GM12878 (cell line): ENCODE measurements around the gene WNT3A. TPM values are rescaled to one million over a fixed set of nuclear protein-coding genes. Genes with fewer than 3 reads are reported as not detected.

Experiments
- ATAC-seq: fragments of 200-7000 bp; cut with Tn5 transposase; 3 replicates; pipeline ENCODE4 v1.9.1; 2020; ENCODE audit warnings: mild to moderate bottlenecking, moderate library complexity
- BruUV-seq: library from RNA; stranded (reverse); fragments of 400-500 nt; replicated peaks from 2 replicates; lab custom pipeline; 2021; lab: Mats Ljungman, UMichigan
- CTCF ChIA-PET: fragments of 300-600 bp; sonication (Branson Sonifier 250); formaldehyde crosslinking; extraction: SDS; loops from one replicate; lab custom pipeline; 2021; ENCODE audit warnings: inconsistent platforms; lab: Yijun Ruan, JAX
- POLR2A ChIA-PET: fragments of 350-600 bp; formaldehyde crosslinking; extraction: SDS; loops from one replicate; lab custom pipeline; 2021; ENCODE audit warnings: inconsistent platforms; lab: Charles Lee
- RAD21 ChIA-PET: fragments of 300-600 bp; sonication (Branson Sonifier 250); formaldehyde crosslinking; loops from one replicate; lab custom pipeline; 2023; ENCODE audit warnings: antibody characterized with exemption; ENCODE audit not compliant: unreplicated experiment; lab: Charles Lee
- SMC1A ChIA-PET: fragments of 300-600 bp; sonication (Branson Sonifier 250); formaldehyde crosslinking; loops from one replicate; lab custom pipeline; 2023; ENCODE audit not compliant: unreplicated experiment, uncharacterized antibody; lab: Charles Lee
- DNase-seq: peaks from one replicate; pipeline ENCODE4 v3.0.0-alpha.2; 2011; ENCODE audit warnings: low read depth, low spot score
- FAIRE-seq: peaks from 3 replicates; lab custom pipeline; 2011; peaks lifted over from hg19 to GRCh38; lab: Jason Lieb, UNC
- H2AFZ ChIP-seq: 2 replicates; pipeline ENCODE4 v1.6.0; 2011; ENCODE audit warnings: low read depth, low read length, control low read depth; ENCODE audit not compliant: control insufficient read depth
- H3K27ac ChIP-seq: 2 replicates; pipeline ENCODE4 v1.5.1; 2011; ENCODE audit warnings: control low read depth; ENCODE audit not compliant: control insufficient read depth, insufficient read depth
- H3K27me3 ChIP-seq, 2 experiments: replicated peaks in 1 of 2; 2 replicates each; pipeline versions ENCODE4 v1.6.0 to v1.6.1; 2011; ENCODE audit warnings: low read length in 1 of 2; ENCODE audit not compliant: control insufficient read depth in 2 of 2, insufficient read depth in 2 of 2
- H3K36me3 ChIP-seq, 2 experiments: 2 replicates each; pipeline ENCODE4 v1.5.1; 2011; ENCODE audit warnings: low read length in 1 of 2; ENCODE audit not compliant: control insufficient read depth in 2 of 2, insufficient read depth in 2 of 2
- H3K4me1 ChIP-seq: 2 replicates; pipeline ENCODE4 v1.6.1; 2011; ENCODE audit warnings: mild to moderate bottlenecking, low read length, moderate library complexity, mixed read lengths; ENCODE audit not compliant: control insufficient read depth, insufficient read depth
- H3K4me2 ChIP-seq: 2 replicates; pipeline ENCODE4 v1.6.0; 2011; ENCODE audit warnings: control low read depth; ENCODE audit not compliant: control insufficient read depth, insufficient read depth
- H3K4me3 ChIP-seq: fragments of 200-600 bp; sonication (generic); 2 replicates; pipeline ENCODE4 v1.5.1; 2016
- H3K79me2 ChIP-seq: 2 replicates; pipeline ENCODE4 v1.6.0; 2011; ENCODE audit warnings: low read length; ENCODE audit not compliant: control insufficient read depth, insufficient read depth
- H3K9ac ChIP-seq: 2 replicates; pipeline ENCODE4 v1.8.0; 2011; ENCODE audit warnings: low read length, control low read depth, mixed read lengths; ENCODE audit not compliant: control insufficient read depth, insufficient read depth
- H3K9me3 ChIP-seq: replicated peaks from 3 replicates; pipeline ENCODE4 v1.5.1; 2011; ENCODE audit warnings: mild to moderate bottlenecking, low read length; ENCODE audit not compliant: control insufficient read depth, insufficient read depth
- H4K20me1 ChIP-seq: 2 replicates; pipeline ENCODE4 v1.6.0; 2011; ENCODE audit not compliant: control insufficient read depth, insufficient read depth
- BMI1 ChIP-seq: fragments of 450-650 bp; IDR thresholded peaks from 2 replicates; pipeline ENCODE4 v1.6.1; 2016; ENCODE audit warnings: mild to moderate bottlenecking, moderate library complexity, borderline replicate concordance
- MTA3 ChIP-seq: IDR thresholded peaks from 2 replicates; pipeline ENCODE4 v1.6.1; 2012; ENCODE audit warnings: low read length, inconsistent platforms, borderline replicate concordance
- NR2C2 ChIP-seq: IDR thresholded peaks from 2 replicates; pipeline ENCODE4 v1.6.1; 2011; ENCODE audit warnings: borderline replicate concordance, low read depth; ENCODE audit not compliant: control insufficient read depth, insufficient read length
- WGBS: methylation state at CpG from one replicate; pipeline ENCODE4 v1.1.6; 2016; ENCODE audit warnings: low lambda C conversion rate; ENCODE audit not compliant: insufficient replicate concordance, insufficient coverage; ENCODE audit errors: missing lambda C conversion rate; 5-methylcytosine and 5-hydroxymethylcytosine counted together
- in situ Hi-C: fragments of 300-500 bp; cut with MboI; formaldehyde crosslinking; loops from 9 replicates; pipeline ENCODE4 v1.14.3; 2018; ENCODE audit warnings: mixed read lengths
- intact Hi-C: fragments of 100-400 bp; cut with micrococcal nuclease; formaldehyde crosslinking; loops from one replicate; pipeline ENCODE4 v1.14.2; 2022; ENCODE audit not compliant: unreplicated experiment
- polyA plus RNA-seq, 11 experiments: library from polyadenylated mRNA; depleted of rRNA in 4 of 11; unstranded in 6 of 11; stranded (reverse) in 5 of 11; fragments of >200 nt; fragmentation: Nextera tagmentation in 4 of 11; fragmentation: Illumina TruSeq in 1 of 11; extraction: Ambion mirVana in 4 of 11; extraction: Trizol in 1 of 11; gene quantifications; 1 replicate in 1 of 11; 2 replicates in 10 of 11; pipeline versions ENCODE4 v1.2.1 to v1.2.3, GENCODE V29; 2011 to 2016; ENCODE audit warnings: inconsistent platforms in 2 of 11, missing spikeins in 2 of 11, low read depth in 1 of 11
- total RNA-seq, 4 experiments: library from RNA; depleted of rRNA in 3 of 4; stranded (reverse); fragments of >200 nt in 3 of 4; fragmentation: Illumina TruSeq in 1 of 4; extraction: Trizol in 1 of 4; gene quantifications; 2 replicates each; pipeline versions ENCODE4 v1.2.1 to v1.2.3, GENCODE V29; 2013 to 2021
- TF ChIP-seq, protein P1 (sequence below): fragments of 450-650 bp; IDR thresholded peaks from 2 replicates; pipeline ENCODE4 v1.6.1; 2017; ENCODE audit warnings: low read depth, mild to moderate bottlenecking, moderate library complexity
- TF ChIP-seq, protein P2 (sequence below): fragments of 450-650 bp; IDR thresholded peaks from 2 replicates; pipeline ENCODE4 v1.6.1; 2017; ENCODE audit warnings: mild to moderate bottlenecking

Gene WNT3A
- total and polyA plus RNA-seq, 10 of the 15 experiments (the other 5 are each of a cell fraction or from before 2014, with no cell fraction given), result 0.16 TPM; not detected in 9

DNA sequence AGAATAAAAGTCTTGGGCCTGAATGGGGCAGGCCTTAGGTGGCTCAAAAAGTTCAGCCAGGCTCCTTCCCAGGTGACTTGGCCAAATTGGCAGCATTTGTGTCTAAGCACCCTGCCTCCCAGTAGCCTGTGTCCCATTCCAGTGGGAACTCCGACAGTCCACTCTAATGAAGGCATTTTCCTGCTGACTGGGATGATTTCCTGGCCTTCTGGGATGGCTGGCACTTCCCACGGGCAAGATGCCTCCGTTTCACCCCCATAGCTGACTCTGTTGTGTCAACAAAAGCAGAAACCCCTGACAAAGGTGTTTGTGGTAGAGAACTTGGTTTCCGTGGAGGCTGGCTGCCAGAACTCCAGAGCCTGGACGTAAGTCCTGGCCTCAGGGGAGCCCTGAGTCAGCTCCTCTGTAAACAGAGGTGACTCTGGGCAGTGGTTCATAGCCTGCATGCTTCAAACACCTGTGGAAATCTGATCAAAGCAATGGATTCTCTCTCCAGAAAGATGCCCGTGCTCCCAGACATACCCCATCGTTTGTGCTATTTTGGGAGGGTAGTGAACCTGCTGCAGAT, 36.6 kb downstream of the WNT3A start:
- CTCF ChIA-PET, result no interaction called here
- SMC1A ChIA-PET, result no interaction called here
- DNase-seq, result no peak
- Histone ChIP-seq H3K27ac (no peak overlapping the region), H4K20me1 (no peaks in the 10 kb centered on the region; the same call in 1 of the 2 replicates), H3K4me2 (no peak overlapping the region), H3K79me2 (no peaks in the 10 kb centered on the region), H3K36me3 (no peaks in the 10 kb centered on the region), H3K27me3 (peaks cover 5 to 10% of the 10 kb centered on the region in 2 experiments; a peak in 3 of 4 replicates), H3K9ac (no peak overlapping the region), H3K4me1 (no peaks in the 10 kb centered on the region), H3K9me3 (no peaks in the 10 kb centered on the region), H2AFZ (no peak overlapping the region), H3K4me3 (no peak overlapping the region)
- 6% methylated on average over 7 of the region's 7 CpGs for WGBS
- POLR2A ChIA-PET, result no interaction called here
- no peak for ATAC-seq
- no peak for TF ChIP-seq MTA3
- TF ChIP-seq NR2C2, result no peak
- TF ChIP-seq, protein P1, sequence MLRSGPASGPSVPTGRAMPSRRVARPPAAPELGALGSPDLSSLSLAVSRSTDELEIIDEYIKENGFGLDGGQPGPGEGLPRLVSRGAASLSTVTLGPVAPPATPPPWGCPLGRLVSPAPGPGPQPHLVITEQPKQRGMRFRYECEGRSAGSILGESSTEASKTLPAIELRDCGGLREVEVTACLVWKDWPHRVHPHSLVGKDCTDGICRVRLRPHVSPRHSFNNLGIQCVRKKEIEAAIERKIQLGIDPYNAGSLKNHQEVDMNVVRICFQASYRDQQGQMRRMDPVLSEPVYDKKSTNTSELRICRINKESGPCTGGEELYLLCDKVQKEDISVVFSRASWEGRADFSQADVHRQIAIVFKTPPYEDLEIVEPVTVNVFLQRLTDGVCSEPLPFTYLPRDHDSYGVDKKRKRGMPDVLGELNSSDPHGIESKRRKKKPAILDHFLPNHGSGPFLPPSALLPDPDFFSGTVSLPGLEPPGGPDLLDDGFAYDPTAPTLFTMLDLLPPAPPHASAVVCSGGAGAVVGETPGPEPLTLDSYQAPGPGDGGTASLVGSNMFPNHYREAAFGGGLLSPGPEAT, result no peak
- no peak for TF ChIP-seq BMI1
- TF ChIP-seq, protein P2, sequence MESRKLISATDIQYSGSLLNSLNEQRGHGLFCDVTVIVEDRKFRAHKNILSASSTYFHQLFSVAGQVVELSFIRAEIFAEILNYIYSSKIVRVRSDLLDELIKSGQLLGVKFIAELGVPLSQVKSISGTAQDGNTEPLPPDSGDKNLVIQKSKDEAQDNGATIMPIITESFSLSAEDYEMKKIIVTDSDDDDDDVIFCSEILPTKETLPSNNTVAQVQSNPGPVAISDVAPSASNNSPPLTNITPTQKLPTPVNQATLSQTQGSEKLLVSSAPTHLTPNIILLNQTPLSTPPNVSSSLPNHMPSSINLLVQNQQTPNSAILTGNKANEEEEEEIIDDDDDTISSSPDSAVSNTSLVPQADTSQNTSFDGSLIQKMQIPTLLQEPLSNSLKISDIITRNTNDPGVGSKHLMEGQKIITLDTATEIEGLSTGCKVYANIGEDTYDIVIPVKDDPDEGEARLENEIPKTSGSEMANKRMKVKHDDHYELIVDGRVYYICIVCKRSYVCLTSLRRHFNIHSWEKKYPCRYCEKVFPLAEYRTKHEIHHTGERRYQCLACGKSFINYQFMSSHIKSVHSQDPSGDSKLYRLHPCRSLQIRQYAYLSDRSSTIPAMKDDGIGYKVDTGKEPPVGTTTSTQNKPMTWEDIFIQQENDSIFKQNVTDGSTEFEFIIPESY, result no peak
- intact Hi-C loops, result no loop called here
- FAIRE-seq, result no peak
- in situ Hi-C loops, result no loop called here
- BruUV-seq, result no TSS peak
- RAD21 ChIA-PET, result no interaction called here
